BJ (cell line): ENCODE results near the gene RAB40C. TPM values are rescaled to one million over a fixed set of nuclear protein-coding genes. Genes with fewer than 3 reads are reported as not detected.

Experiments
- CTCF ChIA-PET: fragments of 350-600 bp; formaldehyde crosslinking; extraction: SDS; loops from one replicate; lab custom pipeline; 2021; ENCODE audit warnings: antibody characterized with exemption, inconsistent platforms; lab: Yijun Ruan, JAX
- POLR2A ChIA-PET: fragments of 300-600 bp; sonication (Branson Sonifier 250); formaldehyde crosslinking; extraction: SDS; loops from one replicate; lab custom pipeline; 2021; ENCODE audit warnings: antibody characterized with exemption; lab: Charles Lee
- DNase-seq: peaks from one replicate; pipeline ENCODE4 v3.0.0-alpha.2; 2011; ENCODE audit warnings: low read depth
- H3K27me3 ChIP-seq: 2 replicates; pipeline ENCODE4 v1.6.0; 2011; ENCODE audit warnings: low read length; ENCODE audit not compliant: control insufficient read depth, insufficient read depth
- H3K36me3 ChIP-seq: 2 replicates; pipeline ENCODE4 v1.5.1; 2011; ENCODE audit warnings: low read length; ENCODE audit not compliant: control insufficient read depth, insufficient read depth
- H3K4me3 ChIP-seq: 2 replicates; pipeline ENCODE4 v1.5.1; 2011; ENCODE audit warnings: low read depth, mild to moderate bottlenecking, control low read depth, low read length
- CTCF ChIP-seq: IDR thresholded peaks from 2 replicates; pipeline ENCODE4 v1.5.1; 2011; ENCODE audit warnings: low read depth, mild to moderate bottlenecking, control low read depth, inconsistent platforms, low read length, moderate library complexity; ENCODE audit not compliant: insufficient read depth
- polyA plus RNA-seq: library from polyadenylated mRNA; depleted of rRNA; stranded (reverse); fragments of >200 nt; gene quantifications from 2 replicates; pipeline ENCODE4 v1.2.3, GENCODE V29; 2011

RAB40C gene
- polyA plus RNA-seq, 1 experiment, result 7.6 TPM

- POLR2A ChIA-PET, result no interaction called here
- Histone ChIP-seq H3K4me3 (no peak overlapping the region), H3K27me3 (no peaks in the 10 kb centered on the region), H3K36me3 (peaks cover 8% of the 10 kb centered on the region; the same call in 1 of the 2 replicates)
- no peak for DNase-seq
- CTCF ChIA-PET, result interaction anchor here (0.6 to 1.6 kb wide), 3 partner anchors 17 to 347 kb away, joined by 3 to 5 read pairs (median 3); no protein-coding TSS in a partner anchor
- TF ChIP-seq CTCF, result no peak
These were observed 2.8 kb downstream of the RAB40C start for GRCh38 chr16:592518-593306.

GRCh38 chr16:593406-593805 is 3.5 kb downstream of the RAB40C start:
- CTCF ChIA-PET, result interaction anchor here (0.6 to 1.6 kb wide), 2 partner anchors 66 to 348 kb away, joined by 3 to 5 read pairs; no protein-coding TSS in a partner anchor
- no peak for DNase-seq
- no peaks in the 10 kb centered on the region for H3K27me3 ChIP-seq
- peaks cover 8% of the 10 kb centered on the region; the same call in 1 of the 2 replicates for H3K36me3 ChIP-seq
- POLR2A ChIA-PET, result no interaction called here
- no peak overlapping the region for H3K4me3 ChIP-seq
- TF ChIP-seq CTCF, result no peak

GRCh38 chr16:593807-594206 is 3.9 kb downstream of the RAB40C start:
- Histone ChIP-seq H3K36me3 (peaks cover 8% of the 10 kb centered on the region; the same call in 1 of the 2 replicates), H3K4me3 (no peak overlapping the region), H3K27me3 (no peaks in the 10 kb centered on the region)
- no peak for DNase-seq
- TF ChIP-seq CTCF, result no peak
- POLR2A ChIA-PET, result no interaction called here
- CTCF ChIA-PET, result interaction anchor here (0.6 to 1.6 kb wide), 2 partner anchors 66 to 348 kb away, joined by 3 to 5 read pairs; no protein-coding TSS in a partner anchor

GRCh38 chr16:595094-595528 is 5.2 kb downstream of the RAB40C start:
- Histone ChIP-seq H3K36me3 (peaks cover 10% of the 10 kb centered on the region), H3K4me3 (no peak overlapping the region), H3K27me3 (no peaks in the 10 kb centered on the region)
- no peak for TF ChIP-seq CTCF
- ChIA-PET POLR2A (no interaction called here), CTCF (no interaction called here)
- DNase-seq, result no peak

- Histone ChIP-seq H3K27me3 (no peaks in the 10 kb centered on the region), H3K36me3 (peaks cover 10% of the 10 kb centered on the region), H3K4me3 (no peak overlapping the region)
- DNase-seq, result no peak
- ChIA-PET CTCF (no interaction called here), POLR2A (no interaction called here)
- no peak for TF ChIP-seq CTCF
These were observed 6.3 kb downstream of the RAB40C start for GRCh38 chr16:595942-596735.
